ENCODE results near the gene RAB42. TPM values are rescaled to one million over a fixed set of nuclear protein-coding genes. Genes with fewer than 3 reads are reported as not detected.

Gene RAB42
- polyA plus RNA-seq, 1 donor from 2014 or later, result not detected

- Mint-ChIP-seq H3K4me3 (no peak overlapping the region), H3K9me3 (no peaks in the 10 kb centered on the region), H3K36me3 (peaks cover 3% of the 10 kb centered on the region), H3K4me1 (peaks cover 0 to 2% (median 0%) of the 10 kb centered on the region in 3 donors), H3K27ac (no peak overlapping the region), H3K27me3 (no peaks in the 10 kb centered on the region)
Measured at GRCh38 chr1:28601696-28602095, 9.6 kb downstream of the RAB42 start.

GRCh38 chr1:28602536-28603439, 10.7 kb downstream of the RAB42 start:
- H3K4me3 Mint-ChIP-seq, result no peak overlapping the region

GRCh38 chr1:28604411-28604810, 12.3 kb downstream of the RAB42 start:
- H3K4me1 Mint-ChIP-seq, result peaks cover 0 to 2% (median 0%) of the 10 kb centered on the region in 3 donors
- no peaks in the 10 kb centered on the region for H3K9me3 Mint-ChIP-seq
- no peaks in the 10 kb centered on the region for H3K27me3 Mint-ChIP-seq
- H3K27ac Mint-ChIP-seq, result no peak overlapping the region
- peaks cover 3% of the 10 kb centered on the region for H3K36me3 Mint-ChIP-seq
- H3K4me3 Mint-ChIP-seq, result no peak overlapping the region

More at GRCh38 chr1:28602536-28603439, 10.7 kb downstream of the RAB42 start:
- peaks cover 3% of the 10 kb centered on the region for H3K36me3 Mint-ChIP-seq
- peak overlapping the region in 1 of 3 donors; percentile 9 for H3K27ac Mint-ChIP-seq
- no peaks in the 10 kb centered on the region for H3K9me3 Mint-ChIP-seq
- H3K4me1 Mint-ChIP-seq, result peaks cover 0 to 2% (median 0%) of the 10 kb centered on the region in 3 donors
- H3K27me3 Mint-ChIP-seq, result no peaks in the 10 kb centered on the region

GRCh38 chr1:28604962-28605361, 12.9 kb downstream of the RAB42 start:
- H3K27ac Mint-ChIP-seq, result no peak overlapping the region
- H3K4me1 Mint-ChIP-seq, result peaks cover 0 to 2% (median 0%) of the 10 kb centered on the region in 3 donors
- H3K4me3 Mint-ChIP-seq, result no peak overlapping the region
- H3K9me3 Mint-ChIP-seq, result no peaks in the 10 kb centered on the region
- H3K36me3 Mint-ChIP-seq, result peaks cover 5% of the 10 kb centered on the region
- H3K27me3 Mint-ChIP-seq, result no peaks in the 10 kb centered on the region

- Mint-ChIP-seq H3K27me3 (no peaks in the 10 kb centered on the region), H3K36me3 (peaks cover 5% of the 10 kb centered on the region), H3K27ac (no peak overlapping the region), H3K4me1 (peaks cover 0 to 2% (median 0%) of the 10 kb centered on the region in 3 donors), H3K9me3 (no peaks in the 10 kb centered on the region), H3K4me3 (no peak overlapping the region)
Measured at GRCh38 chr1:28606771-28607170, 14.7 kb downstream of the RAB42 start.

GRCh38 chr1:28613175-28613574, 21.1 kb downstream of the RAB42 start:
- Mint-ChIP-seq H3K27me3 (no peaks in the 10 kb centered on the region), H3K36me3 (peaks cover 7% of the 10 kb centered on the region), H3K4me1 (peaks cover 0 to 3% (median 0%) of the 10 kb centered on the region in 3 donors), H3K4me3 (no peak overlapping the region), H3K9me3 (no peaks in the 10 kb centered on the region), H3K27ac (no peak overlapping the region)

- H3K9me3 Mint-ChIP-seq, result no peaks in the 10 kb centered on the region
- no peaks in the 10 kb centered on the region for H3K27me3 Mint-ChIP-seq
- no peak overlapping the region for H3K4me3 Mint-ChIP-seq
- peaks cover 2 to 9% (median 3%) of the 10 kb centered on the region in 3 donors for H3K4me1 Mint-ChIP-seq
- no peaks in the 10 kb centered on the region for H3K36me3 Mint-ChIP-seq
- no peak overlapping the region for H3K27ac Mint-ChIP-seq
Measured at GRCh38 chr1:28631713-28632112, 39.6 kb downstream of the RAB42 start.

GRCh38 chr1:28632560-28632959, 40.5 kb downstream of the RAB42 start:
- H3K27ac Mint-ChIP-seq, result no peak overlapping the region
- no peaks in the 10 kb centered on the region for H3K9me3 Mint-ChIP-seq
- no peak overlapping the region for H3K4me3 Mint-ChIP-seq
- no peaks in the 10 kb centered on the region for H3K36me3 Mint-ChIP-seq
- peaks cover 2 to 9% (median 3%) of the 10 kb centered on the region in 3 donors for H3K4me1 Mint-ChIP-seq
- no peaks in the 10 kb centered on the region for H3K27me3 Mint-ChIP-seq

- Mint-ChIP-seq H3K27ac (peak overlapping the region in 1 of 3 donors; percentile 49), H3K4me1 (peaks cover 17 to 44% (median 27%) of the 10 kb centered on the region in 3 donors), H3K9me3 (no peaks in the 10 kb centered on the region), H3K4me3 (peak overlapping the region in 3 of 4 donors; percentile 12 to 98 (median 78)), H3K27me3 (no peaks in the 10 kb centered on the region), H3K36me3 (no peaks in the 10 kb centered on the region)
Measured at GRCh38 chr1:28640766-28641165, 48.7 kb downstream of the RAB42 start.

- Mint-ChIP-seq H3K4me1 (peaks cover 17 to 40% (median 27%) of the 10 kb centered on the region in 3 donors), H3K27me3 (no peaks in the 10 kb centered on the region), H3K9me3 (no peaks in the 10 kb centered on the region), H3K4me3 (peak overlapping the region; percentile 92 to 100 (median 98)), H3K36me3 (no peaks in the 10 kb centered on the region), H3K27ac (peak overlapping the region; percentile 99)
Measured at GRCh38 chr1:28642056-28642846, 50.2 kb downstream of the RAB42 start.

GRCh38 chr1:28642847-28643635, 51.0 kb downstream of the RAB42 start, which contains the start of gene TAF12:
TSS of gene TAF12 (minus strand) at chr1:28643067. CDS start at chr1:28622081, 20,986 bp downstream.
- peak within 1 kb of the TSS; percentile 99 for H3K27ac Mint-ChIP-seq
- no peaks in the 10 kb centered on the region for H3K27me3 Mint-ChIP-seq
- no peaks in the 10 kb centered on the region for H3K36me3 Mint-ChIP-seq
- H3K9me3 Mint-ChIP-seq, result no peaks in the 10 kb centered on the region
- H3K4me3 Mint-ChIP-seq, result peak within 1 kb of the TSS; percentile 92 to 100 (median 98)
- H3K4me1 Mint-ChIP-seq, result peaks cover 22 to 43% (median 30%) of the 10 kb centered on the region in 3 donors

- Mint-ChIP-seq H3K9me3 (no peaks in the 10 kb centered on the region), H3K4me1 (peaks cover 23 to 52% (median 31%) of the 10 kb centered on the region in 3 donors), H3K36me3 (no peaks in the 10 kb centered on the region), H3K27ac (peak overlapping the region; percentile 99), H3K27me3 (no peaks in the 10 kb centered on the region), H3K4me3 (peak overlapping the region; percentile 92 to 100 (median 98))
Measured at GRCh38 chr1:28644494-28644893, 52.4 kb downstream of the RAB42 start.
